GM21737 (cell line): ENCODE data around the gene RAB11FIP3.
"Not testable (repeated sequence)": the region's sequence is repeated elsewhere in the genome, so short reads cannot be mapped to it uniquely, and the experiment has no call there.

Experiments used
- ATAC-seq: cut with Tn5 transposase; IDR thresholded peaks from one replicate; pipeline ENCODE4 v1.9.1; 2021; ENCODE audit warnings: mild to moderate bottlenecking, moderate library complexity; ENCODE audit not compliant: unreplicated experiment

RAB11FIP3 gene

DNA sequence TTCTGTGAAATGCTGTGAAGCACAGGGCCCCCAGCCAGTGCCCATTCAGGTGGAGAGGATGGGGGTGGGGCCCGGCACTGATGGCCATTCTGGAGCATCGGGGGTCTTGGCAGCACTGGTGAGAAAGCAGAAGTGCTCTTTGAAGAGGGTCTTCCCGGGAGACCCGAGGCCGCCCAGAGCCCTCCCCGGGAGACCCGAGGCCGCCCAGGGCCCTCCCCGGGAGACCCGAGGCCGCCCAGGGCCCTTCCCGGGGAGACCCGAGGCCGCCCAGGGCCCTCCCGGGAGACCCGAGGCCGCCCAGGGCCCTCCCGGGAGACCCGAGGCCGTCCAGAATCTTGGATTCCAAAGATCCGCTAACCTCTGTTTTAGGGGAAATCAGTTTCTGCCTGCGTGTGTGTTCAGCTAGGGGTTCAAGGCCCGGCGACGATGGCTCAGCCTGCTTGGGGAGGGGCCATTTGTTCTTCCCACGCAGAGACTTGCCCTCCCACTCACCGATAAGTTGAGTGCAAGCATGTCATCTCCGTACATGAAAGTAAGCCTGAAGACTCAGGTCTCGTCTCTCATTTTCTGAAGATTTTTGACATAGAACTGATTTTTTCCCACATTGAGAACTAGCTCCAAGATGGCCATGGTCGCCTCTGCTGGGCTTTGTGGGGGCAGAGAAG is 66.9 kb downstream of the RAB11FIP3 start:
- no peak for ATAC-seq

DNA sequence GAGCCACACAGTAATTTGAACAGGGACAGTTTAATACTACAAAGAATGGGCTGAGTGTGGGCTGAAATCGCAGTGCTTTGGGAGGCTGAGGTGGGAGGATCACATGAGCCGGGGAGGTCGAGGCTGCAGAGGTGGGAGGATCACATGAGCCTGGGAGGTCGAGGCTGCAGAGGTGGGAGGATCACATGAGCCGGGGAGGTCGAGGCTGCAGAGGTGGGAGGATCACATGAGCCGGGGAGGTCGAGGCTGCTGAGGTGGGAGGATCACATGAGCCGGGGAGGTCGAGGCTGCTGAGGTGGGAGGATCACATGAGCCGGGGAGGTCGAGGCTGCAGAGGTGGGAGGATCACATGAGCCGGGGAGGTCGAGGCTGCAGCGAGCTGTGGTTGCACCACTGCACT is 69.2 kb downstream of the RAB11FIP3 start:
- not testable (repeated sequence) for ATAC-seq

DNA sequence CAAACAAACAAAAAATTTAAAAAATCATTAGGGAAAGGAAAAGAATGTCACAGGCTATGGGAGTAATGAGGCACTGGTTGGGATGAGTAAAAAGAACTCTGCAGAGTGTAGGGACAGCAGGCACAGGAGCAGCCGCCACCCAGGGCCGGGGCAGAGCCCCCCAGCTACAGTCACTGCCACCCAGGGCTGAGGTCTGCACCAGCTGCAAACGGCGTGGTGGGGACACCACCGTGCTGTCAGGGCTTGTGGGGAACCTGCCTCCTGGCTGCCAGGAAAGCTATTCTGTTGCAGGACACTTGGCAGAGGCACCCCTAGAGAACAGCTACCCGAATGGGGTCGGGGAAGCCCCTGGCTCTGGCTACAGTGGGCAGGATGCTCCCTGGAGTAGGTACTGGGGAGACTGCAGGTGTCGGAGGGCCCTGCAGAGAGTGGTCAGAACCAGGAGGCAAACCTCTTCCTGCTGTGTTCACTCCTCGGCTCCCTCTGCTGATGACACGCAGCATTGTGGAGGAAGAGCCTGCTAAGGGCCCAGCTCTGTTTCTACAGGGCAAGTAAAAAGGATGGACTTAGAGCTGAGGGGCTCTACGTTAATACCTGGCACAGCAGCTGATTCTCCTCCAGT is 69.8 kb downstream of the RAB11FIP3 start:
- ATAC-seq = no peak

DNA sequence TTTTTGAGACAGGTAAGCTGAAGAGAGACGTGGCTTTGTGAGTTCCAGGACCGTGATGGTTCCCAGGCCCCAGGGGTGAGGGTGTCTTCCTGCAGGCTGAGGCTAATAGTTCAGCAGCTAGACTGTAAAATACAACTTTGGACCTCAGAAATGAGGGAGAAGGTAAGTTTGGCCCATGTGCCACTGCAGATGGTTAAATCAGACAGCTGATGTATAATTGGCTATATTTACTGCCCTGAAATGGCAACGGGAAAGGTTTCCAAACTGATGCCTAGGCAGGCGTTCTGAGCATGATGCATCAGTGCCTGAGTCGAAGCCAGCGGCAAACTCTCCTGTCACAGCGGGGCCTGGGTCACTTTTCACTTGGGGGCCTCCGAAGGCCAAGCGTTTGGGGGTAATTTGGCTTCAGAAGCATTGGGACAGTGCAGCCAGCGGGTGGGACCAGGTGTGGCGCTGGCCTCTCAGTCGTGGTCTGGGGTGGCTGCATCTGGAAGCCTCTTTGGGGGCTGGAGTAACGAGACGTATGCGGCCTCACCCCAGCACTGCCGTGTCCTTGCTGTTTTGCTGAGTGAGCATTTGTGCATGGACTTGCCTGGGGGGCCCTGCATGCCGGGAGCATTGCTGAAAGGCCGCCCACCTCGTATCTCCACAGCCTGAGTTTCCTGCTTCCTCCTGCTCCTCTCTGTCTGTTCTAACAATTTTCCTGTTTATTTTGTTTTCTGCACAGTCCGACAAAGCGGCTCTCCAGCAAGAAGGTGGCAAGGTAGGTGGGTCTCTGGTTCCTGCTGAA is 70.8 kb downstream of the RAB11FIP3 start:
- ATAC-seq = no peak

DNA sequence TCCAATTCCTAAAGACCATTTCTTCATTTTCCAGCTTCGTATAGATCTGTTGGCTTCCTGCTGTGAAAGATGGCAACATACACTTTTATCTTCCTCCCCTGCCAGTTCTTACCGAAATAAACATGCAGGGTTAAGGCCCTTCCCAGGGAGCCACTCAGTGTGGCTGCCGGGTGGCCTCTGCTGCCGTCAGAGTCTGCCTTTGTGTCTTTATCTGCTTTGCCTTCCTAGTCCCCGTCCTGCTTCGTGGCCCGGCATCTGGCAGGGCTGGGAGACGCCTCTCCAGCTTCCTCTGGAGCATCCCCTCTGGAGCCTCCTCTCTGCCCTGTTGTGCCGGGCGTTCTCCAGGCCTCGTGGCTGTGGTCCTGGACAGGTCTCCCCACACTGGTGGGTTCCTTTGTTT is 71.8 kb downstream of the RAB11FIP3 start:
- ATAC-seq = no peak

DNA sequence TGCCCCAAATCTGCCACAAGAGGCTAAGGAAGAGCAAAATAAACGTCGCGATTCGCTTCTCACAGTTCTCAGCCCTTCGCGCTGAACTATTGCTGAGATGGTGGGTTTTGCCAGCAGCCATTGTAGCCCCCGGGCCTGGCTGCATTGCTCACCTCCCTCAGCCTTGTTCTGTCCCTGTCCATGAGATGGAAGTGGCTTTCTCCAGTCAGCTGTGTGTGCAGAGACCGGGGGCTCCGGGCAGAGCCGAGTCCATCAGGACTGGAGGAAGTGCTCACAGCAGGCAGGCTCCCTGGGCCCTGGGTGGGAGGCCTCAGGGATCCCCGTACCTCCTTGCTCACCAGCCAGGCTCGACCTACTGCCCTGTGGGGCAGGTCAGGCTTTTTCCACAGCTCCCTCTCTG is 74.5 kb downstream of the RAB11FIP3 start:
- ATAC-seq = no peak

DNA sequence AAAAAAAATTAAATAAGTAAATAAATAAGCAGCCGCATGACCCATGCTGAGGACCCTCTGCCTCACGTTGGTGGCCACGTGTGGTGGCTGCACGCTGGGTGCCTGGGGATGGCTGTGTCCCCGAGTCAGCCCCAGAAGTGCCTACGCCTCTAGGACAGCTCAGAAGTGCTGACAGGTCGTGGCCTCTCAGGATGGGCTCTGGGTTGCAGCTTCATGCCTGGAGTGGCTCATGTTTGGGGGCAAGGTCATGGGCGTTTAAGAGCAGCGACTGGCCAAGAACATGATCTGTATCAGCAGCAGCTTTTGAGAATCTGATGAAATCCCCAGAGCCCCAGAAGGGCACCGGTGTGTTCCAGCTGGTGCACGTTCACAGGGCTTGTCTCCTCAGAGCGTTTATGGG is 75.3 kb downstream of the RAB11FIP3 start:
- ATAC-seq = no peak

DNA sequence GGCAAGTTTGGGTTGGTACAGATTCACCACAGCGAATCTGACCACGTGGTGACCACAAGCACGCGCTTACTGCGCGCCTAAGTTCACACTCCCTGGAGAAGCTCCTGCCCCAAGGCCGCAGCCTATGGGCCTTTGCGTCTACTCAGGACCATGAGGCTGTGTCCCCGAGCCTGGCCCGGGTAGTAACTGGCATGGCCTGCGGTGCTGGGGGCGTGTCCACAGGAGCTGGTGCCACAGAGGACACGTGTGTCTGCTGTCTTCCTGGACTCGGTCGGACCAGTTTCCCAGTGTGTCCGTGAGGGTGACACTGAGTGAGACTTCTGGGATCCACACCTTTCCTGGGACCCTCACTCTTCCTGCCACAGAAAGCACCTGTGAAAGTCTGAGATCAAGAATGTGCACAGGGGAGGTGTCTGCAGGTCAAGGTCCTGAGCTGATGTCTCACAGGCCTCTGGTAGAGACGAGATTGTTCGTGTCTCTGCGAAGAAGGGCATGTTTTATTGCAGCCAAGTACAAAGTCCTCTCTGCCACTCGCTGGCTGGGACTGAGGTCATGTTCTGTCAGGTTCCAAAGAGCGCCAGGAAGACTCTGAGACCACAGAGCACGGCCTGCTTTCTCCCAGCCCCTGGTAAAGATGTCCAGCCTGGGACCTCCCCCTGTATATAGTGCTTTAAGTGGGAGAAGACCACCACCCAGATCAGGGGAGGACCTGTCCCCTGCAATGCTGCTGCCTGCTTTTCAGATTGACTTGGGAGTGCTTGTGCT is 76.9 kb downstream of the RAB11FIP3 start:
- no peak for ATAC-seq

DNA sequence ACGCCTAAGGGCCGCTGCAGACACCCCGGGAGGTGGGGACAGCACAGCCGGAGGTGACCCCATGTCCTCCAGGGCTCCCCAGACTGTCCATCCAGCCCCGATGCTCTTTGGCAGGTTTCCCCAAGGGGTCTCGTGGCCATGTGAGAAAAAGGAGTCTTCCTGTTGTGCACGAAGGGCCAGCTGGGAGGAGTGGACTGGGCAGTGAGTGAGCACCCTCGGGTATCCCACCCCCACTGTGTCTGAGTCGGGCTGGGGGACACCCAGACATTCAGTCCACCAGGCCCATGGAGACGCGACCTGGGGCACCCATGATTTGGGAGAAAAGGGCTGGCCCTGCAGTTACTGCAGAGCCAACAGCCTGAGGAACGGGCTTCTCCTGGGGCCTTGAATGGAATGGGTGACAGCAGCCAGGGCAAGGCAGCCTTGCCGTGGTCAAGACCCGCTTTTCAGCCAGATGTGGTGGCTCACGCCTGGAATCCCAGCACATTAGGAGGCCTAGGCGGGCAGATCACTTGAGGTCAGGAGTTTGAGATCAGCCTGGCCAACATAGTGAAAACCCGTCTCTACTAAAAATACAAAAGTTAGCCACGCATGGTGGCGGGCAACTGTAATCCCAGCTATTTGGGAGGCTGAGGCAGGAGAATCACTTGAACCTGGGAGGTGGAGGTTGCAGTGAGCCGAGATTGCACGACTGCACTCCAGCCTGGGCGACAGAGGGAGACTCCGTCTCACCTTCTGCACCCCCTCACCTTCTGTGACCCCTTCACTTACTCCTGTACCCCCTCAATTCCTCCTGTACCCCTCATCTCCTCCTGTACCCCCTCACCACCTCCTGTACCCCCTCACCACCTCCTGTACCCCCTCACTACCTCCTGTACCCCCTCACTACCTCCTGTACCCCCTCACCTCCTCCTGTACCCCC is 78.0 kb downstream of the RAB11FIP3 start:
- ATAC-seq = no peak

DNA sequence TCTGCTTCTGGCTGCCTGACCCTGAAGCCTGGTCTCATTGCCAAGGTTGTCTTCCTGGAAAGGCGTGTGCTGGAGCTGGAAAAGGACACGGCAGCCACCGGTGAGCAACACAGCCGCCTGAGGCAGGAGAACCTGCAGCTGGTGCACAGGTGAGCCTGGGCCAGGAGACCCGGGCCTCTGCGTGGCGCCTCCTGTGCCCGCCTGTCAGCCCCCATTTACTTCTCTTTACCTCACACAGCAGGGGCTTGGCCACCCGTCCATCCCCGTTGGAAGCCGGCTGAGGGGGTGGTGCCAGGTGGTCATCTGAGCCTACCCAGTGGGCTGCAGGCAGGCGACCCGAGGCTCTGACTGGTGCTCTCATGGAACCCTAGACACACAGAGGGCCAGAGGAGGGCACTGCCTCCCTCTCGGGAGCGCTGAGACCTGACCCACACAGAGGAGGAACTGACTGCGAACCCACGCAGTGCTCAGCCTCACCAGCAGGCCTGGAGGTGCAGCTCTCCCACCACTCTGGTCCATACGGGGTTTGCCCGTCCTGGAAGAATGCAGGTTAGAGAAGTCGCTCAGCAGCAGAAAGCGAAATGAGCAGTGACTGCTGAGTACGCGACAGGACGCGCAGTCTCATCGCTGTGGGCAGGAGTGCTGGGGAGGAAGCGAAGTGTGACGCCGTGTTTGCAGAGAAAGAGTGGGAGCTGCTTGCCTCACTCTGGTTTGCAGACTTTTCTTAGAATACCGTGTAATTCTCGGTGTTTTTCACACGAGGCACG is 80.2 kb downstream of the RAB11FIP3 start:
- ATAC-seq = no peak

DNA sequence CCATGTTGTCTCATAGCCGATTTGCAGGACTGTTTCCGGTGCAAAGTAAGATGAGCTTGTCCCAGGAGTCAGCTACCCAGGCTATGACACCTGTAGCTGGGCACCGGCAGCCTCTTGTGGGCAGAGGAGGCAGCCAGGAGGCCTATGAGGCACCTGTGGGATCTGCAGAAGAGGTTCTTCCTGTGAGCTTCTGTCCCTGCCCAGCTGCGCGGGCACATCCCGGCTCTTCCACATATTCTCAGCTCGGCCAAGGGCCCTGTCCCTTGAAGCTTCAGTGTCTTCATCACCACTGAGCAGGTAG is 80.7 kb downstream of the RAB11FIP3 start:
- no peak for ATAC-seq

DNA sequence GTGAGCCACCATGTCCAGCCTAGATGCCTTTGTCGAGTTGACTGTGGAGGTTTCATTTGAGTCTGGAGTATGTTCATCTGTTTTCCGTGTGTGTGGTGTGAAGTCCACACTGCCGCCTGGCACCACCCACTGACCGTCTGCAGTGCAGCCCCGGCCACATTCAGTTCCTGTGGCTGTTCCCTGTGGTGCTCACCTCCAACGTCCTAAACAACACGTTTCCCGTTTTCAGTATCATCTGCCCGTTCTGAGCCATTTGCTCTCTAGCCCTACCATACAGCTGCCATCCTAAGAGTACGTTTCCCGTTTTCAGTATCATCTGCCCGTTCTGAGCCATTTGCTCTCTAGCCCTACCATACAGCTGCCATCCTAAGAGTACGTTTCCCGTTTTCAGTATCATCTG is 82.1 kb downstream of the RAB11FIP3 start:
- ATAC-seq = not testable (repeated sequence)

DNA sequence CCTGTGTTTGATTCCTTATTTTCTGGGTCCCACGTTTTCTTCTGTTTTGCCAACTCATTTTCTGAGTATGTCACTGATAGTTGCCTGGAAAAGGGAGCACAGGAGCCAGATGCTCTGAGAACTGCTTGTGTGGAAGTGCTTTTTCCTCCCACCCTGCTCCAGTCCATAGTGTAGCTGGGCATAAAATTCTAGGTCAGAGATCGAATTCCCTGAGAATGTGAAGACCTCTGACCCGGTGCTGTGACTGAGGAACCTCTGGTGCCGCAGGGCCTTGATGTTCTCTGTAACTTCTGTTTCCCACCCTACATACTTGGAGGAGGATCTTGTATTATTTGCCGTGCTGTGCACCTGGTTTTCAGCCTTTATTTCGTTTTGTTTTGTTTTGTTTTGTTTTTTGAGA is 82.5 kb downstream of the RAB11FIP3 start:
- ATAC-seq = no peak

DNA sequence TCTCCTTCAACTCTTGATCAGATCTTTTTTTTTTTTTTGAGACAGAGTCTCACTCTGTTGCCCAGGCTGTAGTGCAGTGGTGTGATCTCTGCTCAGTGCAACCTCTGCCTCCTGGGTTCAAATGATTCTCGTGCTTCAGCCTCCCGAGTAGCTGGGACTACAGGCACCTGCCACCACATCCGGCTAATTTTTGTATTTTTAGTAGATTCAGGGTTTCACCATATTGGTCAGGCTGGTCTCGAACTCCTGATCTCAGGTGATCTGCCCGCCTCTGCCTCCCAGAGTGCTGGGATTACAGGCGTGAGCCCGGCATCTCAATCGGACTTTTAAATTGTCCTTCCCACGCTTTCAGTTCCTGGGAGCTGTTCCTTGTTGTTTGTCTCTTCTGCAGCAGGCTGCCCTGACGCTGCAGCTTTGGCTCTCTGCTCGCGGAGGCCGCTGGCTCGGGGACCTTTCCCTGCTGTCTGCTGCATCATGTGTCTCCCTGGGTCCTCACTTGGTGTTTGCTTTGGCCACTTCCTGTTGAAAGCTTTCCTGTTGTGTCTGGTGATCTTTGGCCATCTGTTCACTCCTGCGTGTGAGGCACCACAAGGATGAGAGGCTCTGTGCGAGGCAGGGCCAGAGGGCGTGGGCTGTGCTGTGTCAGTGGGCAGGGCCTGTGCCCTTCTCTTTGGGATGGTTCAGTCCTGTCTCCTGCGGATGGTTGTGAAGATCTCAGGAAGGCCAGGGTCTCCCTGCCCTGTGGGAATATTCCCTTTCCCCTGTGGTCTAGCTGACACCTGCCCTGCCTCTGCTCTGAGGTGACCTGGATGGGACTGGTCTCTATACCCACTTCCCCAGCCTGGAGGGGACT is 83.7 kb downstream of the RAB11FIP3 start:
- no peak for ATAC-seq

DNA sequence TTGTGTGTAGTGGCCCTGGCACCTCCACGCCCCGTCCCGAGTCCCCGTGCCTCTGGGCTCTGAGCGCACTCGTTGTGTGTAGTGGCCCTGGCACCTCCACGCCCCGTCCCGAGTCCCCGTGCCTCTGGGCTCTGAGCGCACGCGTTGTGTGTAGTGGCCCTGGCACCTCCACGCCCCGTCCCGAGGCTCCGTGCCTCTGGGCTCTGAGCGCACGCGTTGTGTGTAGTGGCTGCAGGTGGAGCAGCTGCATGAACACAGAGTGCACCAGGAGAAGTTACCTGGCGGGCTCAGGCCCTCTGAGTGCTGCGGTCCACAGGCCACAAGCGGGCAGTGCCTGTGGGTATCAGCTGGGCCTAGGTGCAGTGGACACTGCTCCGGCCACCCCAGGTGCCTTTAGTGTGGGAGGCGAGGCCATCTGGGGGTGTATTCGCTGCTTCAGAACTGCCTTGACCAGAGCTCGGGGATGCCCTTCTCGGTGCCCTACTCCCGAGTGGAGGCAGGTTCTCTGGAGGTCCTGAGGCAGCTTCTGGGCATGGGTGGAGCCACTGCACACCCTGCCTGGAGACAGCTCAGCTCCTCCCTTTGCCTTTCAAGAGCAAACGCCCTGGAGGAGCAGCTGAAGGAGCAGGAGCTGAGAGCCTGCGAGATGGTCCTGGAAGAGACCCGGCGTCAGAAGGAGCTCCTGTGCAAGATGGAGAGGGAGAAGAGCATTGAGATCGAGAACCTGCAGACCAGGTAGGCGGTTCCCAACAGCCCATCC is 84.8 kb downstream of the RAB11FIP3 start:
- ATAC-seq = no peak

DNA sequence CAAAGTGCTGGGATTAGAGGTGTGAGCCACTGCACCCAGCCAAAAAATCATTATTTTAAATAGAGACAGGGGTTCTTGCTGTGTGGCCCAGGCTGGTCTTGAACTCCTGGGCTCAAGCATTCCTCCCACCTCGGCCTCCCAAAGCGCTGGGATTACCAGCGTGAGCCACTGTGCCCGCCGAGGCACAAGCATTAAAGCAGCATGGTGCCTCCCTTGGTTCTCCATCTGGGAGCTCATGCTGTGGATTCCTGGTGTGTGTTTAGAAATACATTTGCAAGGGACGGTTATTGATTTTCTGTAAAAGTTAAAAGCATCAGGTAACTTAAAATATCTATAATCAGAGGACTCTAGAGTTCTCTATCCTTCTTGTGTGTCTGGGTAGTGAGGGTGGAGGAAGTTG is 87.4 kb downstream of the RAB11FIP3 start:
- ATAC-seq = no peak

DNA sequence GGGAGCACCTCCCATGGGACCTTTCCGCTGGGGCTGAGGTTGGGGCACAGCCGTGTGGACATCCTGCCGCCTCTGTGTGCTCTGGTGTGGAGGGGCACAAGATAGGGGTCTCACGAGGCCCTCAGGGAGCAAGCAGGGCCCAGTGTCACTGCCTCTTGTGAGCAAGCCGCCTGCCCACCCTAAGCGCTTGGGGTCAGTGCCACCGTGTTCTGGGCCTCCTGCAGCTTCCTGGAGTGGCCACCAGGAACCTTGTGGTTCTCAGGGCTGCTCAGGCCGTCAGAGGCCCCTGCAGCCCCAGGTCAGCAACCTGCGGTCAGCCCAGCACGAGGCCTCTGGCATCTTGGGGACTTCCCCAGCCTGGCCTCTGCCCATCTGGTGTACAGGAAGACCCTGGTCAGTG is 88.5 kb downstream of the RAB11FIP3 start:
- ATAC-seq = no peak
